Testis (tissue), 3 donors: ENCODE results near the gene DRICH1. TPM values are rescaled to one million over a fixed set of nuclear protein-coding genes. Genes with fewer than 3 reads are reported as not detected.
"Not testable (repeated sequence)": the region's sequence is repeated elsewhere in the genome, so short reads cannot be mapped to it uniquely, and the experiment has no call there.

ENCODE experiments used
- DNase-seq: peaks from one replicate; pipeline ENCODE4 v3.0.0-alpha.2; 2019
- H3K27ac ChIP-seq, 2 donors: fragments of 200-600 bp; sonication (generic); one replicate each; pipeline ENCODE4 v1.5.1; 2019
- H3K27me3 ChIP-seq: fragments of 200-600 bp; sonication (generic); one replicate; pipeline ENCODE4 v1.5.1; 2019
- H3K36me3 ChIP-seq: fragments of 200-600 bp; sonication (generic); one replicate; pipeline ENCODE4 v1.5.1; 2017; ENCODE audit warnings: low read depth; ENCODE audit errors: missing control alignments
- H3K4me1 ChIP-seq: fragments of 200-600 bp; sonication (generic); one replicate; pipeline ENCODE4 v1.5.1; 2019
- H3K4me3 ChIP-seq, 2 donors: fragments of 200-600 bp; sonication (generic); one replicate each; pipeline ENCODE4 v1.5.1; 2017 to 2019
- H3K9me3 ChIP-seq: fragments of 200-600 bp; sonication (generic); one replicate; pipeline ENCODE4 v1.5.1; 2017
- POLR2A ChIP-seq: fragments of 450-650 bp; IDR thresholded peaks from one replicate; pipeline ENCODE4 v1.6.1; 2017; ENCODE audit warnings: antibody characterized with exemption, mild to moderate bottlenecking, moderate library complexity
- WGBS, 2 donors: methylation state at CpG; one replicate each; pipeline ENCODE4 v1.1.5; 2018; 5-methylcytosine and 5-hydroxymethylcytosine counted together
- intact Hi-C: fragments of 100-400 bp; cut with DNase I; formaldehyde crosslinking; loops from one replicate; pipeline ENCODE4 v1.15.1; 2023; ENCODE audit warnings: low total_unique reads
- polyA plus RNA-seq: library from polyadenylated mRNA; stranded (reverse); fragments of 350-450 nt; fragmentation: Illumina TruSeq; extraction: RNeasy Lipid Tissue Mini Kit (QIAGEN cat#74804); gene quantifications from one replicate; pipeline ENCODE4 v1.2.3, GENCODE V29; 2014; ENCODE audit warnings: low read depth, low replicate concordance; ENCODE audit not compliant: insufficient read depth
- total RNA-seq, 2 donors: library from RNA; depleted of rRNA; stranded (reverse); fragments of >200 nt; gene quantifications; one replicate each; pipeline ENCODE4 v1.2.3, GENCODE V29; 2016
- TF ChIP-seq, protein P1 (sequence below), 3 experiments: fragments of 450-650 bp in 2 of 3; fragments of 200-600 bp in 1 of 3; sonication (generic) in 1 of 3; IDR thresholded peaks; one replicate each; pipeline ENCODE4 v1.5.1; 2016 to 2019; ENCODE audit warnings: antibody characterized with exemption in 3 of 3, mild to moderate bottlenecking in 2 of 3, moderate library complexity in 1 of 3

Gene DRICH1
- total and polyA plus RNA-seq, 3 donors from 2014 or later, result 16.4 to 68.4 (median 44.2) TPM

DNA sequence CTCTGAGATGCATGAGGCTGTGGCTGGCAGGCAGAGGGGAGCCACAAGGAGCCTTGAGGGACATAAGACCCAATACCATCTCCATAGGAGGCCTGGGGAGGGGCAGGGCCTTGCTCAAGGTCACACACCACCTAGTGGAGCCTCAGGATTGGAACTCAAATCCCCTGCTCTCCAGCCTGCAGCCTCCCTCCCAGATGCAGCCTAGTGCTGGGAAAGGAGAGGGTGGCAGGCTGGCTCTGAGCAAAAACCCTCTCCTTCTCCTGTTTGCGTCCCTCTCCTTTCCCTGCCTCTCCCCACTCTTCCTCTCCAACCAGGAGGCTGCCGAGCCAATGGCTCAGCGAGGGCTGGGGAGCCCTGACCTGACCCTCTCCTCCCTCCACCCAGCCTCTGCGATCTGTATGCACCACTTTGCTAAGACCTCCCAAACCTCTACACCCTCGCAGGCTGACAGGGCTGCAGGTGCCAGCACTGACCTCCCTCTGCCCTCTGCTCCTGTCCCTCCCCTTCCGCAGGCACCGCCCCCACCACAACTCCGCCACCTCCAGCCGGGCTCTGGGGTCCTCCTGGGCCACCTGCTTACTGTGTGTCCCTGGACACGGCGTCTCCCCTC lies 66.7 kb downstream of the DRICH1 start:
- Histone ChIP-seq H3K27me3 (no peaks in the 10 kb centered on the region), H3K9me3 (no peaks in the 10 kb centered on the region), H3K4me1 (peaks cover 21% of the 10 kb centered on the region), H3K27ac (no peak overlapping the region), H3K36me3 (no peaks in the 10 kb centered on the region), H3K4me3 (peak overlapping the region; percentile 48 to 63)
- no peak for TF ChIP-seq POLR2A
- TF ChIP-seq, protein P1, sequence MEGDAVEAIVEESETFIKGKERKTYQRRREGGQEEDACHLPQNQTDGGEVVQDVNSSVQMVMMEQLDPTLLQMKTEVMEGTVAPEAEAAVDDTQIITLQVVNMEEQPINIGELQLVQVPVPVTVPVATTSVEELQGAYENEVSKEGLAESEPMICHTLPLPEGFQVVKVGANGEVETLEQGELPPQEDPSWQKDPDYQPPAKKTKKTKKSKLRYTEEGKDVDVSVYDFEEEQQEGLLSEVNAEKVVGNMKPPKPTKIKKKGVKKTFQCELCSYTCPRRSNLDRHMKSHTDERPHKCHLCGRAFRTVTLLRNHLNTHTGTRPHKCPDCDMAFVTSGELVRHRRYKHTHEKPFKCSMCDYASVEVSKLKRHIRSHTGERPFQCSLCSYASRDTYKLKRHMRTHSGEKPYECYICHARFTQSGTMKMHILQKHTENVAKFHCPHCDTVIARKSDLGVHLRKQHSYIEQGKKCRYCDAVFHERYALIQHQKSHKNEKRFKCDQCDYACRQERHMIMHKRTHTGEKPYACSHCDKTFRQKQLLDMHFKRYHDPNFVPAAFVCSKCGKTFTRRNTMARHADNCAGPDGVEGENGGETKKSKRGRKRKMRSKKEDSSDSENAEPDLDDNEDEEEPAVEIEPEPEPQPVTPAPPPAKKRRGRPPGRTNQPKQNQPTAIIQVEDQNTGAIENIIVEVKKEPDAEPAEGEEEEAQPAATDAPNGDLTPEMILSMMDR (IDR thresholded peaks at IDR 0.05), result no peak
- no peak for DNase-seq
- intact Hi-C loops, result no loop called here
- 2 to 10% methylated on average over 8 to 11 of the region's 11 CpGs for WGBS, 2 donors

DNA sequence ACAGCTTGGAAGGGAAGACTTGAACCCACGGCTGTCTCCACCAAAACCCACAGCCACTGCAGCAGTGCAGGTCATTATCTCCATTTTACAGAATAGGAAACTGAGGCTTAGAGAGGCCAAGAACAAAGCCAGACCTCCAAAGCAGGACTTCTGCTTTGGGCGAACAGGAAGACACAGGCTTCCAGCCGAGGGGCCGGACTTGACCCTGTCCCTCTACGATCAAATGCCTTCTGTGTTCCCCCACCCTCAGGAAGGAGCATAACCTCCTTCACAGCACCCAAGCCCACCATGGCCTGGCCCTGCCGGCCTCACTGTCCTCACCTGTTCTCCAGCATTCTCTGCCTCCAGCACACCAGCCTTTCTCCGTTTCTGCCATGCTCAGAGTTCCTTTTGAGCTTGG lies 67.8 kb downstream of the DRICH1 start:
- 94 to 96% methylated on average over 7 of the region's 7 CpGs for WGBS, 2 donors
- H3K27ac ChIP-seq, result no peak overlapping the region
- intact Hi-C loops, result no loop called here
- H3K9me3 ChIP-seq, result no peaks in the 10 kb centered on the region
- peaks cover 21% of the 10 kb centered on the region for H3K4me1 ChIP-seq
- no peak overlapping the region for H3K4me3 ChIP-seq
- no peak for TF ChIP-seq POLR2A
- TF ChIP-seq, protein P1 (IDR thresholded peaks at IDR 0.05), result no peak
- H3K27me3 ChIP-seq, result no peaks in the 10 kb centered on the region
- DNase-seq, result no peak
- no peaks in the 10 kb centered on the region for H3K36me3 ChIP-seq

DNA sequence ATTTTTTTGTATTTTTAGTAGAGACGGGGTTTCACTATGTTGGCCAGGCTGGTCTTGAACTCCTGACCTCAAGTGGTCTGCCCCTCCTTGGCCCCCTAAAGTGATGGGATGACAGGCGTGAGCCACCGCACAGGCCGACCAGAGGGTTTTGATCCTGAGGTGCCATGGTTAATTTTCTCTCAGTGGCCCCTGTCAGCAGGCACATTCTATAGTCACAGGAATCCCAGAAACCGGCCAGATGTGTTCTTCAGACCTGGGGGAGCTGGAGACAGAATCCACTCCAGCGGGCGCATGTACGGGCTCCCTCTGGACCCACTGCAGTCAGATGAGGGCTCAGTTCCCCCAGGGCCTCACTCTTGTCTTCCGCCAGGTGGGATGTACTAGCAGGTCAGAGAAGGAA lies 69.0 kb downstream of the DRICH1 start:
- no peak overlapping the region for H3K4me3 ChIP-seq
- peaks cover 21% of the 10 kb centered on the region for H3K4me1 ChIP-seq
- H3K36me3 ChIP-seq, result no peaks in the 10 kb centered on the region
- intact Hi-C loops, result no loop called here
- no peak for DNase-seq
- 92 to 93% methylated on average over 9 of the region's 9 CpGs for WGBS, 2 donors
- no peak overlapping the region for H3K27ac ChIP-seq
- H3K27me3 ChIP-seq, result no peaks in the 10 kb centered on the region
- H3K9me3 ChIP-seq, result no peaks in the 10 kb centered on the region
- no peak for TF ChIP-seq POLR2A
- TF ChIP-seq, protein P1 (IDR thresholded peaks at IDR 0.05), result no peak

DNA sequence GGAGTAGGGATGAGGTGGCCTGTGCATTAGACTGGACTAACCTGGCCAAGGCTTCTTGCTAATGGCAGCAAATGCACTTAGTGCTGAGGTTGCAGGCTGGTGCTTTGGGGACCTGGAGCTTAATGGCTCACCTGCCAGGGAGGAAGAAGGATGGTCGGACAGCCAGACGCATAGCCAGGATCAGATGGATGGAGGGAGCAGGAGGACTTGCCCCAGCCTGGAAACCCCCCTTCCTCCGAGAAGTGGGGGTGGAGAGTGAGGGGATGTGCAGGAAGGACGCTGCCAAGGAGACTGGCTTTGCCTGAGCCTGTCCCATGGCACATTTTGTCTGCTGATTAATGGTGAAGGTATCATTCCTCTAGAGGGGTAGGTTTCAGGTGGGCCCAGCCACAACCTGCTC lies 69.9 kb downstream of the DRICH1 start:
- Histone ChIP-seq H3K4me3 (no peak overlapping the region), H3K9me3 (no peaks in the 10 kb centered on the region), H3K4me1 (peaks cover 16% of the 10 kb centered on the region), H3K36me3 (no peaks in the 10 kb centered on the region), H3K27ac (no peak overlapping the region), H3K27me3 (no peaks in the 10 kb centered on the region)
- no peak for TF ChIP-seq POLR2A
- TF ChIP-seq, protein P1 (IDR thresholded peaks at IDR 0.05), result no peak
- 94 to 96% methylated on average over 4 of the region's 4 CpGs for WGBS, 2 donors
- intact Hi-C loops, result no loop called here
- DNase-seq, result no peak

DNA sequence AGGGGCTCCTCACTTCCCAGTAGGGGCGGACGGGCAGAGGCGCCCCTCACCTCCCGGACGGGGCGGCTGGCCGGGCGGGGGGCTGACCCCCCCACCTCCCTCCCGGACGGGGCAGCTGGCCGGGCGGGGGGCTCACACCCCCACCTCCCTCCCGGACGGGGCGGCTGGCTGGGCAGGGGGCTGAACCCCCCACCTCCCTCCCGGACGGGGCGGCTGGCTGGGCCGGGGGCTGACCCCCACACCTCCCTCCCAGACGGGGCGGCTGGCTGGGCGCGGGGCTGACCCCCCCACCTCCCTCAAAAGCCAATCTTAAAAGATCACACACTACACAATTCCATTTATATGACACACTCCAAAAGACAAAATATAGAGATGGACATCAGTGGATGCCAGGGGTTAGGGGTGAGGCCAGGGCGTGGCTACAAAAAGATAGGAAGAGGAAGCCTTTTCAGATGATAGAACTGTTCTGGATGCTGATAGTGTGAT lies 71.1 kb downstream of the DRICH1 start:
- H3K4me1 ChIP-seq, H3K36me3 ChIP-seq, DNase-seq, H3K4me3 ChIP-seq, H3K27ac ChIP-seq, intact Hi-C loops, H3K27me3 ChIP-seq, H3K9me3 ChIP-seq: not testable (repeated sequence)
- WGBS, 2 donors, result 82 to 92% methylated on average over 3 to 13 of the region's 24 CpGs

DNA sequence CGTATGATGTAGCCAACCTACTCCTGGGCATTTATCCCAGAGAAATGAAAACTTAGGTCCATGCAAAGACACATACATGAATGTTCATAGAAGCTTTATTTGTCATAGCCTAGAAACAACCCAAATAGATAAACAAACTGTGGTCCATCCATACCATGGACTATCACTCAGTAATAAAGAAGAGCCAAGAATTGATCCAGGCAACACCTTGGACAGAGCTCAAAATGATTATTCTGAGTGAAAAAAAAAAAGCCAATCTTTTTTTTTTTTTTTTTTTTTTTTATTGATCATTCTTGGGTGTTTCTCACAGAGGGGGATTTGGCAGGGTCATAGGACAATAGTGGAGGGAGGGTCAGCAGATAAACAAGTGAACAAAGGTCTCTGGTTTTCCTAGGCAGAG lies 71.9 kb downstream of the DRICH1 start:
- 40 to 61% methylated on average over 1 of the region's 1 CpG for WGBS, 2 donors
- intact Hi-C loops, H3K4me1 ChIP-seq, DNase-seq, H3K4me3 ChIP-seq, H3K27ac ChIP-seq, H3K36me3 ChIP-seq, H3K9me3 ChIP-seq, H3K27me3 ChIP-seq: not testable (repeated sequence)
